ENCODE data around the gene TEX2.

DNA sequence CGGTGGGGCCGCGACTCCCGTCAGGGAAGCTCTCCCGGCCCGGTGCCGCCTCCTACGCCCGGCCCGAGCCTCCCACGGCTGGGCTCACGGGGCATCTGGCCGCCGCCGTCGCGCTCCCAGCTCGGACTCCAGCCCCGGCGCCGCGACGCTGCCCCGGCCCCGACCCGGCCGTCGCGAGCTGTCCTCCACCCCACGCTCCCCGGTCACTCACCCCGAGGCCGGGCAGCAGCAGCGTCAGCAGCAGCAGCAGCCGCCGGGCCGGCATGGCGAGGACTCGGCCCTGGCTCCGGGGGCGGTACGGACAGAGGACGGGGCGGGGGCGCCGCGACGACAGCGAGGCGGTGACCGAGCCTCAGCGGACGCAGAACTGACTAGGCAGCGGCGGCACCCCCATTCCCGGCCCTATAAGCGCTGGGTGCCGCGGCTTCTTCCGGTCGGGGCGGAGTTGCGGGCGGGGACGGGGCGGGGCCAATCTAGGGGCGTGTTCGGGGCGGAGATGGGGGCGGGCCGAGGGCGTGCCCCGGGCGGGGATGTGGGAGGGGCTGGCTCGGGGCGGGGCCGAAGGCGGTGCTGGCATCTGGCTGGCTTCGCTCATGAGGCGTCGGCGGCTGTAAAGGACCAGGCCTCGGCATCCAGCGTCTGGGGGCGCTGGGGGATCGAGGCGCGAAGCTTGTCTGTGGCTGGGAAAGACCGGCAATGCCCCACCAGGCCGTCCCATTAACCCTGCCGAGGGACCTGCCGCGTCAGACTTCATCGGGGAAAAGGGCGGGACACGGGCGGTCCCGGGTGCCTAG is 133.1 kb downstream of the TEX2 start, which contains the start of gene ERN1:
- TF ChIP-seq IRF1 (CRISPR knock-in tag; IDR thresholded peaks at IDR 0.05) (no peak), CTCF (IDR thresholded peaks at IDR 0.05) (no peak), ETV6 (CRISPR knock-in tag; IDR thresholded peaks at IDR 0.05) (peak; percentile 55; the same call in 1 of the 2 replicates), CREB1 (CRISPR knock-in tag; IDR thresholded peaks at IDR 0.05) (no peak; the same call in 1 of the 2 replicates), USF1 (CRISPR knock-in tag; IDR thresholded peaks at IDR 0.05) (peak; percentile 47; the same call in 1 of the 2 replicates), USF2 (CRISPR knock-in tag; IDR thresholded peaks at IDR 0.05) (no peak), TEAD4 (CRISPR knock-in tag; IDR thresholded peaks at IDR 0.05) (no peak), TCF7 (CRISPR knock-in tag; IDR thresholded peaks at IDR 0.05; ENCODE audit: low read depth) (no peak)
- TF ChIP-seq, protein P1, sequence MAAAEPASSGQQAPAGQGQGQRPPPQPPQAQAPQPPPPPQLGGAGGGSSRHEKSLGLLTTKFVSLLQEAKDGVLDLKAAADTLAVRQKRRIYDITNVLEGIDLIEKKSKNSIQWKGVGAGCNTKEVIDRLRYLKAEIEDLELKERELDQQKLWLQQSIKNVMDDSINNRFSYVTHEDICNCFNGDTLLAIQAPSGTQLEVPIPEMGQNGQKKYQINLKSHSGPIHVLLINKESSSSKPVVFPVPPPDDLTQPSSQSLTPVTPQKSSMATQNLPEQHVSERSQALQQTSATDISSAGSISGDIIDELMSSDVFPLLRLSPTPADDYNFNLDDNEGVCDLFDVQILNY (CRISPR knock-in tag; IDR thresholded peaks at IDR 0.05): peak; percentile 63; the same call in 1 of the 2 replicates
- TF ChIP-seq, protein P2, sequence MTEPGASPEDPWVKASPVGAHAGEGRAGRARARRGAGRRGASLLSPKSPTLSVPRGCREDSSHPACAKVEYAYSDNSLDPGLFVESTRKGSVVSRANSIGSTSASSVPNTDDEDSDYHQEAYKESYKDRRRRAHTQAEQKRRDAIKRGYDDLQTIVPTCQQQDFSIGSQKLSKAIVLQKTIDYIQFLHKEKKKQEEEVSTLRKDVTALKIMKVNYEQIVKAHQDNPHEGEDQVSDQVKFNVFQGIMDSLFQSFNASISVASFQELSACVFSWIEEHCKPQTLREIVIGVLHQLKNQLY (CRISPR knock-in tag; IDR thresholded peaks at IDR 0.05): 0 out of 2 replicates have a peak, but pooled peaks have one; percentile 53
- TF ChIP-seq, protein P3, sequence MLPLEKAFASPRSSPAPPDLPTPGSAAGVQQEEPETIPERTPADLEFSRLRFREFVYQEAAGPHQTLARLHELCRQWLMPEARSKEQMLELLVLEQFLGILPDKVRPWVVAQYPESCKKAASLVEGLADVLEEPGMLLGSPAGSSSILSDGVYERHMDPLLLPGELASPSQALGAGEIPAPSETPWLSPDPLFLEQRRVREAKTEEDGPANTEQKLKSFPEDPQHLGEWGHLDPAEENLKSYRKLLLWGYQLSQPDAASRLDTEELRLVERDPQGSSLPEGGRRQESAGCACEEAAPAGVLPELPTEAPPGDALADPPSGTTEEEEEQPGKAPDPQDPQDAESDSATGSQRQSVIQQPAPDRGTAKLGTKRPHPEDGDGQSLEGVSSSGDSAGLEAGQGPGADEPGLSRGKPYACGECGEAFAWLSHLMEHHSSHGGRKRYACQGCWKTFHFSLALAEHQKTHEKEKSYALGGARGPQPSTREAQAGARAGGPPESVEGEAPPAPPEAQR (CRISPR knock-in tag; IDR thresholded peaks at IDR 0.05): no peak

Data from WTC11 (cell line).